OCI-LY3 (cell line): ENCODE measurements around the gene SYNE2.
"Not testable (repeated sequence)": the region's sequence is repeated elsewhere in the genome, so short reads cannot be mapped to it uniquely, and the experiment has no call there.

Experiments used
- H2AFZ ChIP-seq: fragments of 200-600, 300-600 bp; shearing (Covaris generic); 2 replicates; pipeline ENCODE4 v1.6.0; 2014; ENCODE audit warnings: antibody characterized with exemption, low read depth, low read length
- H3K27ac ChIP-seq: fragments of 200-600, 300-600 bp; sonication (generic); 2 replicates; pipeline ENCODE4 v1.5.1; 2014; ENCODE audit warnings: mild to moderate bottlenecking, low read length, moderate library complexity, mixed read lengths
- H3K27me3 ChIP-seq: fragments of 200-600, 300-600 bp; sonication (generic); 2 replicates; pipeline ENCODE4 v1.6.1; 2014; ENCODE audit warnings: low read depth, low read length, mixed read lengths
- H3K36me3 ChIP-seq: fragments of 200-600, 300-600 bp; sonication (generic); replicated peaks from 2 replicates; pipeline ENCODE3; 2014; ENCODE audit warnings: low read depth, low read length, mixed read lengths
- H3K4me1 ChIP-seq: fragments of 300-600, 200-600 bp; sonication (generic); 2 replicates; pipeline ENCODE4 v1.6.1; 2014; ENCODE audit warnings: low read length, mixed read lengths
- H3K4me2 ChIP-seq: fragments of 200-600, 300-600 bp; sonication (generic); 2 replicates; pipeline ENCODE4 v1.6.1; 2014; ENCODE audit warnings: low read length, mixed read lengths
- H3K4me3 ChIP-seq: fragments of 300-600, 200-600 bp; sonication (generic); 2 replicates; pipeline ENCODE4 v1.5.1; 2014; ENCODE audit warnings: antibody characterized with exemption, mild to moderate bottlenecking, low read length, moderate library complexity
- H3K79me2 ChIP-seq: fragments of 300-600, 200-600 bp; shearing (Covaris generic); 2 replicates; pipeline ENCODE4 v1.6.1; 2014; ENCODE audit warnings: mild to moderate bottlenecking, low read length, mixed read lengths
- H3K9ac ChIP-seq: fragments of 300-600, 200-600 bp; shearing (Covaris generic); 2 replicates; pipeline ENCODE4 v1.6.0; 2014; ENCODE audit warnings: mild to moderate bottlenecking, low read length, moderate library complexity
- H3K9me3 ChIP-seq: fragments of 200-600, 300-600 bp; shearing (Covaris generic); 2 replicates; pipeline ENCODE4 v1.6.1; 2014; ENCODE audit warnings: low read length, mixed read lengths; ENCODE audit not compliant: insufficient read depth
- H4K20me1 ChIP-seq: fragments of 200-600, 300-600 bp; sonication (generic); 2 replicates; pipeline ENCODE4 v1.6.1; 2016; ENCODE audit warnings: low read length, mixed read lengths; ENCODE audit not compliant: insufficient read depth
- EZH2phosphoT487 ChIP-seq: fragments of 200-600 bp; shearing (Covaris generic); IDR thresholded peaks from 2 replicates; pipeline ENCODE4 v1.6.1; 2018; ENCODE audit warnings: antibody characterized with exemption, mixed run types, low read depth
- TF ChIP-seq, protein P1 (sequence below): fragments of 200-600, 300-600 bp; sonication (generic); IDR thresholded peaks from 2 replicates; pipeline ENCODE4 v1.5.1; 2014; ENCODE audit warnings: antibody characterized with exemption, low read length, low read depth

SYNE2 gene

DNA sequence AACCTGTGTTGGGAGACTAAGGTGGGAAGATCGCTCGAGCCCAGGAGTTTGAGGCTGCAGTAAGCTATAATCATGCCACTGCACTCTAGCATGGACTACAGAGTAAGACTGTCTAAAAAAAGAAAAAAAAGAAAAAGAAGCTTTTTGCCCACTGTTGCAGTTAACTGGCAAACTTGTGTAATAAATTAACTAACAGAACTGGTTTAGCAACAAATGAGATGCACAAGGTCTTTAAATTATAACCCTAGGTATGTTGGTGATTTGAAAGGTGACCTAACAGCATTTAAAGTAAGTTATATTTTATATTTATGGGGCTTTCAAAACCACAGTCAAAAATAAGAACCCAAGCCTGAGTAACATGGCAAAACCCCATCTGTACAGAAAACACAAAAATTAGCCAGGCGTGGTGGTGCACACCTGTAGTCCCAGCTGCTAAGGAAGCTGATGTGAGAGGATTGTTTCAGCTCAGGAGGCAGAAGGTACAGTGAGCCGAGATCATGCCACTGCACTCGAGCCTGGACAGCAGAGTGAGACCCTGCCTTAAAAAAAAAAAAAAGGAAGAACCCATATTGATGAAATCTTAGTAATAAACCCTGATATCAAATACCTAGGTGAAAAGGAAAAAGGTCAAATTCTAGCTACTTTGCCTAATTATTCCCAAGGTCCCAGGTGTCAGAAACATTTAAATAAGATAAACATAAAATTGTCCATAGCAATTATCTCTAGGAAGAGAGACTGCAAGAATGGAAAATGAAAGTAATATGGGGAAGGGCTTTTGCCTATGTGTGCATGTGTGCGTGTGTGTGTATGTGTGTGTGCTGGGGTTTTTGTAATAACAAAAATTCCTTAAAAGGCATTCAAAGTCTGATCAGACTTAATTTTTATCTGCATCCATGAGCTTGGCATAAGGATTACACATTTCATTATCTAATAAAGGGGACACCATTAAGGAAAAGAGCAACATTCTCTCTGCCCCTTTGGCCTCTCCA lies 15.4 kb downstream of the SYNE2 start:
- no peak overlapping the region for H3K27ac ChIP-seq
- H3K79me2 ChIP-seq = no peaks in the 10 kb centered on the region
- no peaks in the 10 kb centered on the region for H3K27me3 ChIP-seq

DNA sequence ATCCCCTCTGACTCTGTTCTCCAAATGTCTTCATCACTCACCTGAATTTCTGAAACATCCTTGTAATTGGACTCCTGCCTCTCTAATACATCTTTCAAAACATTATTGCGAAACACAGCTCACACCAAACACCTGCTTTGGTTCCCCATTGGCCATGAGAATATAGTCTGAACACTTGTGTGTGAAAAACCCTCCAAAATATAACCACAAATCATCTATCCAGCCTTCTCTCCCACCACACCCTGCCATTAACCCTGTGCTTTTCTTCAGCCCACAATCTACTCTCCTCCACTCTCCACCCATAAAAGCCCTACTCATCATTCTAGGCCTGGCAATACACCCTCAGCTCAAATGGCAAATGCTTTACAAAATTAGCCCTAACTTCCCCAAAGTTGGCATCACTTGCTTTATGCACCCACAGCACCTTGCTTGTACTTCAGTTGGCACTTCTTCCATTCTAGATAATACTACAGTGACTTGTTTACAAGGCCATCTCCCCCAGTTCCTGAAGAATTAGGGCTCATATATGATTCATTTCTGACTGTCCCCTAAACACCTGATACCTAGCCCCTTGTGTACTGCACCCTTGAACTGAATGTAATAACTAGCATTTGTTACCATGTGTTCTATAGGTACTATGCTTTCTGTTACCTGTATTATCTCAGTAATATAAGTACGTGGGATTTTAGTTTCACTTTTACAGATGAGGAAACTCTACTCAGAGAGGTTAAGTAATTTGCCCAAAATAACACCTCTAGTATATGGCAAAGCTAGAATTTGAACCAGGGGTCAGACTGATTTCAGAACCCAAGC lies 17.3 kb downstream of the SYNE2 start:
- not testable (repeated sequence) for H3K9ac ChIP-seq, H4K20me1 ChIP-seq, H3K79me2 ChIP-seq, H3K27me3 ChIP-seq, H3K9me3 ChIP-seq, H3K4me3 ChIP-seq, H2AFZ ChIP-seq, H3K36me3 ChIP-seq, H3K27ac ChIP-seq
- H3K4me1 ChIP-seq = peaks cover 30% of the 10 kb centered on the region
- H3K4me2 ChIP-seq = peak overlapping the region; percentile 42

More for the DNA sequence above, 15.4 kb downstream of the SYNE2 start:
- Histone ChIP-seq H4K20me1 (no peaks in the 10 kb centered on the region), H2AFZ (no peak overlapping the region), H3K36me3 (no peaks in the 10 kb centered on the region), H3K9ac (no peak overlapping the region), H3K4me2 (peak overlapping the region; percentile 36), H3K4me1 (peaks cover 43% of the 10 kb centered on the region), H3K9me3 (no peaks in the 10 kb centered on the region), H3K4me3 (0 out of 2 replicates have a peak overlapping the region, but pooled peaks have one; percentile 8)
- TF ChIP-seq, protein P1, sequence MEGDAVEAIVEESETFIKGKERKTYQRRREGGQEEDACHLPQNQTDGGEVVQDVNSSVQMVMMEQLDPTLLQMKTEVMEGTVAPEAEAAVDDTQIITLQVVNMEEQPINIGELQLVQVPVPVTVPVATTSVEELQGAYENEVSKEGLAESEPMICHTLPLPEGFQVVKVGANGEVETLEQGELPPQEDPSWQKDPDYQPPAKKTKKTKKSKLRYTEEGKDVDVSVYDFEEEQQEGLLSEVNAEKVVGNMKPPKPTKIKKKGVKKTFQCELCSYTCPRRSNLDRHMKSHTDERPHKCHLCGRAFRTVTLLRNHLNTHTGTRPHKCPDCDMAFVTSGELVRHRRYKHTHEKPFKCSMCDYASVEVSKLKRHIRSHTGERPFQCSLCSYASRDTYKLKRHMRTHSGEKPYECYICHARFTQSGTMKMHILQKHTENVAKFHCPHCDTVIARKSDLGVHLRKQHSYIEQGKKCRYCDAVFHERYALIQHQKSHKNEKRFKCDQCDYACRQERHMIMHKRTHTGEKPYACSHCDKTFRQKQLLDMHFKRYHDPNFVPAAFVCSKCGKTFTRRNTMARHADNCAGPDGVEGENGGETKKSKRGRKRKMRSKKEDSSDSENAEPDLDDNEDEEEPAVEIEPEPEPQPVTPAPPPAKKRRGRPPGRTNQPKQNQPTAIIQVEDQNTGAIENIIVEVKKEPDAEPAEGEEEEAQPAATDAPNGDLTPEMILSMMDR = no peak
- no peak for TF ChIP-seq EZH2phosphoT487

DNA sequence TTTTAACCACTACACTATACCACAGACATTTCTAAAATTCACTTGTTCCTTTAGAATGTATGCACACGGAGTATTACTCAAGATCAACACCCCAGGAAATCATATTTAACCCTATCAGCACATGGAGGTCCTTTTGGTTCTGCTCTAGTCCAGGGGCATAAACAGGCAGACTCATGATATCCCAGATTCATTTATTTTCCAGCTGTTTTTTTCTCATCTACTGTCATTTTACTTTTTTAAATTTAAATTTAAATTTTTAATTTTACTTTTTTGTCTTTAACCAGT lies 17.9 kb downstream of the SYNE2 start:
- not testable (repeated sequence) for H3K27me3 ChIP-seq, H3K36me3 ChIP-seq, H3K4me3 ChIP-seq, H3K79me2 ChIP-seq, H4K20me1 ChIP-seq, H2AFZ ChIP-seq, H3K9ac ChIP-seq, H3K9me3 ChIP-seq, H3K27ac ChIP-seq
- H3K4me2 ChIP-seq = peak overlapping the region; percentile 23; the same call in 1 of the 2 replicates
- peaks cover 30% of the 10 kb centered on the region for H3K4me1 ChIP-seq

DNA sequence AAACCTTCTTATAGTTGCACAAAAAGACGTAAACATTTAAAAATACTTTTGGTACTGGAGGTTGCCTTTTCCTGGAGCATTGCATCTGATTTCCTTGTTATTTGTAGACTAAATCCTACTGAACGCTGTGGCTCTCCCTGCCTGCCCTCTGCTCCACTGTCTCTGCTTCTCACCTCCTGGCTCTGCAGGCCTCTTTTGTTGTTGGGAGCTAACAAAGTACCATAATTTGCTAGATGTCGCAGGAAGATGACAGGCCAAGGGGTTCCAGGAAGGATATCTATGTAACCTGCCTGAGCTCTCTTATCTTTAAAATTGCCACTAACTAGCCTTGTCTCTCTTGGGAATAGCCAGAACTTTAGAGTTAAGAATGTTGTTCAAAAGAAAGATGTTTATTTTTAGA lies 21.4 kb downstream of the SYNE2 start:
- Histone ChIP-seq H3K79me2 (no peaks in the 10 kb centered on the region), H3K4me3 (no peak overlapping the region), H3K4me2 (no peak overlapping the region), H3K9ac (no peak overlapping the region), H2AFZ (no peak overlapping the region), H3K9me3 (no peaks in the 10 kb centered on the region), H4K20me1 (no peaks in the 10 kb centered on the region), H3K4me1 (peaks cover 9% of the 10 kb centered on the region), H3K27ac (no peak overlapping the region), H3K36me3 (no peaks in the 10 kb centered on the region), H3K27me3 (no peaks in the 10 kb centered on the region)
- TF ChIP-seq EZH2phosphoT487 = no peak
- TF ChIP-seq, protein P1 = no peak

DNA sequence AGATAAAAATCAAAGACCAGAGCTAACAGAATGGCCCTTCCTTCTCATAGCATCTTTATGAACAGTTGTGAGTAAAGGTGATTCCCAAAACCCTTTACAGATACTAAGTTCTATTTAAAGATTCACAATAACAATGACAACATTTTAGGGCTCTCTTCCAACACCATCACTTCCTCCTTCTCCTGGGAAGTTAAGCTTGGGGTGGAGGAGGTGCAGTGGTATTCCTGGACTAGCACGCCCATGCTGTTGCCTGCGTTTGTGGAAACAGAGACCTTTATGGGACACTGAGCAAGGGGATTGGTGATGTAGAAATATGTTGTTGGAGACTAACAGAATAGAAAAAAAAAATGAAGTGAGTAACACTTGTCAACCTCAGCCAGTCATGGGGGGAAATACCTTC lies 22.5 kb downstream of the SYNE2 start:
- no peak overlapping the region for H3K9ac ChIP-seq
- H4K20me1 ChIP-seq = no peaks in the 10 kb centered on the region
- peaks cover 3% of the 10 kb centered on the region; the same call in 1 of the 2 replicates for H3K4me1 ChIP-seq
- H3K36me3 ChIP-seq = no peaks in the 10 kb centered on the region
- no peak overlapping the region for H3K4me2 ChIP-seq
- no peak overlapping the region for H2AFZ ChIP-seq
- no peaks in the 10 kb centered on the region for H3K79me2 ChIP-seq
- no peaks in the 10 kb centered on the region for H3K27me3 ChIP-seq
- H3K27ac ChIP-seq = no peak overlapping the region
- H3K4me3 ChIP-seq = no peak overlapping the region
- no peaks in the 10 kb centered on the region for H3K9me3 ChIP-seq
- TF ChIP-seq, protein P1 = no peak
- no peak for TF ChIP-seq EZH2phosphoT487
